Activated CD8-positive, alpha-beta memory T cell treated with anti-CD3 and anti-CD28 coated beads, Interleukin-2, amount 50 U/mL, for 4 hours (primary cell): Measurements from ENCODE around the gene DYSF.

ENCODE experiments used
- DNase-seq: peaks from one replicate; pipeline ENCODE4 v3.0.0-alpha.2; 2020

The DYSF gene

DNA sequence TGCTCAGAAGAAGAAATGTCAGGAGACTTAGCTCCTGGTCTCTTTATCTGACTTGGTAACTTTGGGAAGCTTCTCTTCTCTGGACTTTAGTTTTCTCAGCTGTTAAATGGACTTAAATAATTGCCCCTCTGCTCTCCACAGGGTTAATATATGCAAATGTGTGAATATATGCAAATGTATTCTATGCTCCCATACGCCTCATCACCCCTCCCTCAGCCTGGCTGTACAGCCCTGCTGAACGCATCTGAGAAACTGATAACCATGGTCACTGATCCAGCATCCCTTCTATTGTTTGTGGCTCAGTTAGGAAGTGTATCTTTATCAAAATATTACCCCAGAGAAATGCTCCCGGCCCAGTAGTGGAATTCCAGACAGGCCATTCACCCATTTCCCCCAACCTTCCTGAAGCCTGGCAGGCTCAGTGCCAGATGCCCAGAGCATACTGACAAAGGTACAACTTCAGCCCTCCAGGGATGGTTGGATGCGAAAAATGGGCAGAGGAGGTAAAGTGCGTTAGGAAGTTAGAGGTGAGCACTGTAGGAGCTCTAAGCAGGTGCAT lies 103.4 kb downstream of the DYSF start:
- DNase-seq, result no peak

DNA sequence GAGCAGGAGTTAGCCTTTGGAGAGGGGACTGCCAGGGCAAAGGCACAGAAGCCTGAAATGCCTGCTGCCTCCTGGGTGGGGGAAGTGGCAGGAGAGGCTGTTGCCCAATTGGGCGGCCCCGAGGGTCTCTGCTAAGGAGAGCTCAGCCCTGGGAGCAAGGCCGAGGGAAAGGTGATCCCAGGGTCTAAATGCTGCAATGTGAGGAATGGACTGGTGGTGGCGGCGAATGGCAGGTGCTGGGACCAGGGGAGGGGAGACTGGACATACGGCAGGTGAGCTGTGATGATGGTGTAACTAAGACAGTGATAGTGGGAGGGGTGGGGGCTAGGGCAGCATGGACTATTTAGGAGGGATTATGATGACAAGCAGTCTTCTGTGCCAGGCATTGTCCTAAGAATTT lies 104.0 kb downstream of the DYSF start:
- no peak for DNase-seq

DNA sequence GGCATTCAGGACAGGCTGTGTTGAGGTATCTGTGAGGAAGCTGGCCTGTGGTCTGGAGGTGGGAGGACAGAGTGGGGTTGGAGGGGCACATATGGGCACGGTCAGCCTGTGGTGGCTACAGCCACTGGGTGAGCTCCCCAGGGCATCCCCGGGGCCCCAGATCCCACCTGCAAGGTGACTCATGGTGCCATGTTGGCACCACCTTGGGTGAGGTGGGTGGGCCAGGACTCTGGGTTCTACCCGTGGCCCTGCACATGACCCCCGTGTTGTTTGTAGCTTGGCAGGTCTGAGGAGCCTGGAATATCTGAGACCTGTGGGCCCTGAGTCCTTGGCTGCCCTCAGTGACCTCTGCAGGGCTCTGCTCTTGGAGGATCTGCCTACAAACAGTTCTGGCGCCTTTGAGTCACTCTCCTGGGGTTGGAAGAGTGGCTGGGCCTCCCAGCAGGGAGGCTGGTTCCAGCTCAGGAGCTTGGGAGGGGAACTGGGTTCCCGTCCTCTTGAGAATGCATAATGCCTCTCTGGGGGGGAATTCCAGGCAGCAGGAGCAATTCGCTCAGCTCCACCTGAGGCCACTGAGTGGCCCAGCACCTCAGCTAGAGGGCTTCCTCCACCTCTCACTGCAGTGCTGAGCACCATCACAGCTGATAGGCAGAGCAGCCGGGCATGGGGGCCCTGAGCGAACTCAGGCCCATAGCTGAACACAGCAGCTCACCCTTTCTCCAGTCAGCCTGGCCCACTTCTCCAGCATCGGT lies 105.1 kb downstream of the DYSF start:
- DNase-seq, result no peak

DNA sequence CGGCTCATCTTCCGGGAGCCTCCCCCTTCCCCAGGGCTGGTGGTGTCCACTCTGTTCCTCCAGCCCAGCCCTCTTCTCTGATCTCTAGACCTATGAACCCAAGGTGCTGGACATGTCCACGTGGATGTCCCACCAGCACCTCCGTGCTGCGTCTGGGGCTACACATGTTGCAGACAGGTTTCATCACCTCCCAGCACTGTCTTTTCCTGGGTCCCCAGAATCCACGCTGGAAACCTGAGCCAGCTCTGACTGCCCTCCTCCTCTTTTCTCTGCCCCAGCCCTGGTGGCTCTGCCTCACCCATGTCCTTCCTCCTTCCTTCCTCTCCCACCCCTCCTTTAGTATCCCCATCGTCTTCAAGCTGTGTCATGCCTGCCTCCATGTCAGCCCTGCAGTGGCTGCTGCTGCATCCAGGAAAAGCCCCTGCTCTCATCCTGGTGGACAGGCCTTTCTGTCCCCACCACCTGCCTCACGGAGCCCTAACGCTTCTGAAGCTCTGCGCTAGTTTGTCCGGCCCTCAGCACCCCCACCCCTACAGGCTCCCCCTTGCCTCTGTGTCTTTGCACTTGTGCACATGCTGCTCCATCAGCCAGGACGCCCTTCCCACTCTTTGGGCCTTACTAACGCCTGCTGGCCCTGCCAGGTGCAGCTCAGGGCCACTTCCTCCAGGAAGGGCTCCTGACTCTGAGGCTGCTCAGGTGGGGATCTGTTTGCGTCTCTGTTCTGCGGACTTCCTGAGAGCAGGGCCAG lies 105.9 kb downstream of the DYSF start:
- DNase-seq, result no peak

DNA sequence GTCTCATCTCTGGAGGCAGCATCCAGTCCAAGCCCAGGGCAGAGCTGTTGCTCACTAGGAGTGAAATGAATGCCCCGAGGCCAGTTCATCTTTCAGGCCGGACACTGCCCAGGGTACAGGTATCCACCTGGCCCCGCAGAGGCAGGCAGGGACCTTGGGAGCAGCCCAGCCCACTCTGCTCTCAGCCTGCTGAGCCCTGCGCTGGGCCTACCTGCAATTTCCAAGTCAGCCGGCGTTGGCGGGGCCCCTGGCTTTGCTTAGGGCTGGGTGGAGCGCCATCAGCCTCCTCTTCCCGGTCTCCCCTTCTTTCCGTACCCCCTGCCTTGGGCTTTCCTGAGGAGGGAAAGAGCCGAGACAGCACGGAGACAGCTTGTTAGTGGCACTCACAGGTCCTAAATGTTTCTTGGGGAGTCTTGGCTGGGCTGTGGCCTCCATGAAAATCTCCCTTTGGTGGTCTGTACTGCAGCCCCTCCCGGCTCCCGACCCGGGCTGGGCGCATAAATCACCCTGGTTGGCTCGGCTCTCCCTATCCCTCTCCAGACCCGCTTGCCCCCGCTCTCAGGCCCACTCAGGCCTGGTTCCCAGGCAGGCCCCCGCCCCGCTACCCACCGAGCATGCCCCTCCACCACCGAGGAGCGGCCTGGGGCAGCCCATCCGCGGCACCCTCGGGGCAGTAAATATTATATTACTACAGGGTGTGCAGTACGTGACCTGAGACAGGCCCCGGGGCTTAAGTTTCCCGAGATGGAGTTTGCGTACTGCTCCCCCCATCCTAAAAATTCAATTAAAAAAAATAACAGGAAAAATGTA lies 106.7 kb downstream of the DYSF start:
- DNase-seq, result no peak

DNA sequence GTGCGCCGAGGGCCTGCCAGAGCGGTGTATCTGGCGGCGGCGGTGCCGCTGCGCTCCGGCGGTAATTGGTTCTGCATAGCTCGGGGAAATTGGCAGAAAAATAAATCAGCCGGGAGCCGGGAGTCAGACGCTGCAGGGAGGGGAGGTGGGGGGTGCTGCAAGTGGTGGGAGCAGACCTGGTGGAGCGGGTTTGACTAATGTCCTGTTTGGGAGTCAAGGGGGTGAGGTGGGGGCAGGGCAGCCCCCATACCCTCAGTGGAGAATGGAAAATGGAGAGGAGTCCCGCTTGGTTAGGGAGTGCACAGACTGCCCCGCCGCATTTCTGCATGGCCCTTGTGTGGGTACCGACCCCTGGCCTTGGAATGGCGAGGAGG lies 107.3 kb downstream of the DYSF start:
- DNase-seq, result no peak

DNA sequence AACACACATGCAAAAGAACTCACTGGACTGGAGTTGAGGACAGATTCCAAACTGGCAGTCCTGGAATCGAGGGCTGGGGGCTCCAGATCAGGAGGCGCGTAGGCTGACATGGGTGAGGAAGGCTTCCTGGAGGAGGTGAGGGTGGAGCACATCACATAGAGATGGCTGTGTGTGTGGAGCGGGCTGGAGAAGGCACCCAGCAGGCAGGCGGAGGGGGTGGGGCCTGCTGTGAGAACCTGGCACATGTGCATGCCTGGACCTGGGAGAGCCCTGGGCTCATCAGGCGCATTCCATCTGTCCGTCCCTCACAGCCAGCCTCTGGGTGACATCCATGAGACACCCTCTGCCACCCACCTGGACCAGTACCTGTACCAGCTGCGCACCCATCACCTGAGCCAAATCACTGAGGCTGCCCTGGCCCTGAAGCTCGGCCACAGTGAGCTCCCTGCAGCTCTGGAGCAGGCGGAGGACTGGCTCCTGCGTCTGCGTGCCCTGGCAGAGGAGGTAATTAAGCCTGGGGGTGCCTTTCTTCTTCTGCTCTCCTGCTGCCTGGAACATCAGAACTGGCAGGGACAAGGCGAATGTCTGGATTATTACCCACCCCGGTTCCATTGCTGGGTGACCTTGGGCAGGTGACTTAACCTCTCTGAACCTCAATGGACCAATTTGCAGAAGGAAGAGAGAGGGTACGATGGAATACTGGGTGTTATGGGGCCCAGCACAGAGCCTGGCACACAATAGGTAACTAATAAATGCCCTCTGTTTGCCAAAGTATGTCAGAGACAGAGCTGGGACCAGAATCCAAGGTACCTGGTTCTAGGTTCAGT lies 108.3 kb downstream of the DYSF start:
- no peak for DNase-seq

DNA sequence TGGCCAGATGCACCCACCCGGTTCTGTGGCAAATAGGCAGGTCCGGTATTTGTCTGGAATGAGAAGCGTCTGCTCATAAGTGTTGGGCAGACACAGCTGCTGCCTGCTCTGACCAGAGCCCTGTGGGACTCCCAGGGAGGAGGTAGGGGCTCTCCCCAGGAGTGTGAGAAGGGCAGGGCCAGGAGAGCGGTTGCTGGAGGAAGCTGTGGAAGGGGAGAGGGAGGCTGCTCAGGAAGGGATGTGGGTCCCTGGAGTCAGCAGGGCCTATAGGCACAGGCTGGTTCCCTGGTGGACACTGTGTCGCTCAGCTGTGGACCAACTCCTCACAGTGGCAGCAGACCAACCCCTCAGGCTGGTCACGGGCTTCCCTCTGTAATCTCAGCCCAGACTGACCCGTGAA lies 109.2 kb downstream of the DYSF start:
- no peak for DNase-seq

DNA sequence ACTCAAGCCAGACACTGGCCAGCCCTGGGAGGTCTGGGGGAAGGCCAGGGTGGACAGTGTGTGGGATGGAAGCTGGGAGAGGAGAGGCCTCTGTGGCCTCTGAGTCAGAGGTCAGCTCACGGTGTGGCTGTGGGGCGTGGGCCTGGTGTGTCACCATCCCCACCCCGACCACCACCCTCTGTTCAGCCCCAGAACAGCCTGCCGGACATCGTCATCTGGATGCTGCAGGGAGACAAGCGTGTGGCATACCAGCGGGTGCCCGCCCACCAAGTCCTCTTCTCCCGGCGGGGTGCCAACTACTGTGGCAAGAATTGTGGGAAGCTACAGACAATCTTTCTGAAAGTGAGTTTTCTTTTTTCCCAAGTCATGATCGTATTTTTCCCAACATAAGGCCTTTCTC lies 110.5 kb downstream of the DYSF start:
- DNase-seq, result no peak

DNA sequence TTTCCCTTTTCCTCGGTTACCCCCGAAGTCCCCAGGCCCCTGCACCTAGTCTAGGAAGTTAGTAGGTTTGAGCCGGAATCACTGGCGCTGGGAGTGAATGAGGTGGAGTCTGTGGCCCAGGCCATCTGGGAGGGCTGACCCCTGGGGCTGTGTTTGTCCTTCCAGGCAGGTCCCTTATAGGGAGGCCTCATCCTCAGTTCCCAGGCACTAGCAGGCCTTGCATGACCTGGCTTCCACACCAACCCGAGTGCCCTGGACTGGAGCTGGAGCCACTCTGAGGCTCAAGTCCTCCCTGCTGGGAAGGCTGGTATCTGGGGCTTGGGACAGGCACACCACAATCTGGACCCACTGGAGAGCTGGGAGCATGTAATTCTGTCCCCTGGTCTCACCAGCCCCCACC lies 111.0 kb downstream of the DYSF start:
- no peak for DNase-seq

DNA sequence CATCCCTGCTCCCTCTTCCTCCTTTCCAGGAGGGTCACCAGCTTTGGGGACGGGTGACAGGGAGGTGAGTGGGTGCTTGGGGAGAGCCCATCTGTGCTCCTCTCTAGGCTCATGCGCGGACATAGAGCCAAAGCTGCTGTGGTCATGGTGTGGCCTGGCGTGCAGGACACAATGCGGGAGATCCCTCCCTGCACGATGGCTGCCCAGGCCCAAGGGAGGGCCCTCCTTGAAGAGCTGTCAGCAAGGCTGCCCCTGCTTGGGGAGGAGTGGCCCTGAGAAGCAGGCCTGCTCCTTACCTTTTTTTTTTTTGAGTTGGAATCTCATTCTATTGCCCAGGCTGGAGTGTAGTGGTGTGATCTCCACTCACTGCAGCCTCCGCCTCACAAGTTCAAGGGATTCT lies 111.4 kb downstream of the DYSF start:
- no peak for DNase-seq

DNA sequence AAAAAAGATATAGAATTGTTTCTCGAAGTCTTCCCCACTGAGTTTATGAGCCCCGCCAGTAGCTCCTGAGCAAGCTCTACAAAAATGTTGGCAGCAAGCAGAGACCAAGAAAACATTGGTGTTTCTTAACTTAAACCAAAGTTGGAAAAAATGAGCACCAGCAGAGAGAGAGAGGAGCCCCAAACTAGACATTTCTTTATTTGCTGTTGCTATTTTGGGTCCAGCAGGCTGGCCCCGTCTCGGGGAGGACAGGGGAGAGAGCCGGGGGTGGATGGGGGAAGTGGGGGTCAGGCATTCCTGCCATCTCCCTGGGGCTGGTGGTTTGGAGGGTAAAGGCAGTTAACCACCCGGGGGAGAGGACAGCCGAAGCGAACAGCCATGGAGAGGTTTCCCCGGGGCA lies 113.0 kb downstream of the DYSF start:
- no peak for DNase-seq

DNA sequence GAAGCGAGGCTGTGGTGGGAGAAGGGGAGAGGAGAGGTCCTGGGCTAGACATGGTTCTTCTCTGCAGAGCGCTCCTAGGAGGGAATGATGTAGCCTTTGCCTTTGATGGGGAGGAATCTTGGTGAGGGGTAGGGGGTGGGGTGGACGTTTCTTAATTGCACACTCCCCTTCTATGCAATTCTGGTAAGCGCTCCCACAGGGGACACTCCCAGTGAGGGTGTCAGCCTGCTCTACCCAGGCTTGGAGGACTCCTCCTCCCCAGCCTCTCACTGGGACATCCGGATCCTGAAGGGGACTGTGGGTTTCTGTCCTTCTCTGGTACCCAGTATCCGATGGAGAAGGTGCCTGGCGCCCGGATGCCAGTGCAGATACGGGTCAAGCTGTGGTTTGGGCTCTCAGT lies 114.3 kb downstream of the DYSF start:
- DNase-seq, result no peak

DNA sequence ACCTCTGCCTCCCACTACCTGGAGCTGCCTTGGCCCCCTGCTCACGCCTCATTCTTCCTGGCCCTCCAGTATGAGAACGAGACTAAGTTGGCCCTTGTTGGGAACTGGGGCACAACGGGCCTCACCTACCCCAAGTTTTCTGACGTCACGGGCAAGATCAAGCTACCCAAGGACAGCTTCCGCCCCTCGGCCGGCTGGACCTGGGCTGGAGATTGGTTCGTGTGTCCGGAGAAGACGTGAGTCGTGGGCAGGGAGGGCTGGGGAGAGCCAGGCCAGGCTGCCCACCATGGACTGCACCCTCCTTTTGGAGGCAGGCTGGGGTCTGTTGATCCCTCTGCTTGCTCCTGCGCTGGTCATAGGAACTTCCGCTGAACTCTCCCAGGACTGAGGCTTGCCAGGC lies 114.7 kb downstream of the DYSF start:
- no peak for DNase-seq

DNA sequence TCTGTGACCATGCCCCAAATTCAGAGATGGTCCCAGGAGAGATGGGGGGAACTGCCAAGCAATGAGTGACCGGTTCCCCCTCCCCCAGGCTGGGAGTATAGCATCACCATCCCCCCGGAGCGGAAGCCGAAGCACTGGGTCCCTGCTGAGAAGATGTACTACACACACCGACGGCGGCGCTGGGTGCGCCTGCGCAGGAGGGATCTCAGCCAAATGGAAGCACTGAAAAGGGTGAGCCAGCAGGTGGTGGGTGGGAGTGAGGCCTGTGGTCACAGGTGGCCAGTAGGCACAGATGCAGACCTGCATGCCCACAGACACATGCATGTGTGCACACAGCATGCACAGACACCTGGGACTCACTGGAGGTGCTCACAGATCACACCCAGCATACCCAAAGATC lies 117.2 kb downstream of the DYSF start:
- no peak for DNase-seq

DNA sequence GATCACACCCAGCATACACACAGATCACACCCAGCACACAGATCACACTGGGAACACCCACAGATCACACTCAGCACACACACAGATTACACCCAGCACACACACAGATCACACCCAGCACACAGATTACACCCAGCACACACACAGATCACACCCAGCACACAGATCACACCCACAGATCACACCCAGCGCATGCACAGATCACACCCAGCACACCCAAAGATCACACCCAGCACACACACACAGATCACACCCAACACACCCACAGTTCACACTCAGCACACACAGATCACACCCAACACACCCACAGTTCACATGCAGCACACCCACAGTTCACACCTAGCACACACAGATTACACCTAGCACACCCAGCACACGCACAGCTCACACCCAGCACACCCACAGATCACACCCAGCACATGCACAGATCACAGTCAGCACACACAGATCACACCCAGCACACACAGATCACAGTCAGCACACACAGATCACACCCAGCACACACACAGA lies 117.6 kb downstream of the DYSF start:
- no peak for DNase-seq

DNA sequence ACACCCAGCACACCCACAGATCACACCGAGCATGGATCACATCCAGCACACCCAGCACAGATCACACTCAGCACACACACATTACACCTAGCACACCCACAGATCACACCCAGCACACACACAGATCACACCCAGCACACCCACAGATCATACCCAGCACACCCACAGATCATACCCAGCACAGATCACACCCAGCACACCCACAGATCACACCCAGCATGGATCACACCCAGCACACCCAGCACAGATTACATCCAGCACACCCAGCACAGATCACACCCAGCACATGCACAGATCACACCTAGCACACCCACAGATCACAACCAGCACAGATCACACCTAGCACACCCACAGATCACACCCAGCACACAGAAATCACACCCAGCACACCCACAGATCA lies 118.6 kb downstream of the DYSF start:
- no peak for DNase-seq

DNA sequence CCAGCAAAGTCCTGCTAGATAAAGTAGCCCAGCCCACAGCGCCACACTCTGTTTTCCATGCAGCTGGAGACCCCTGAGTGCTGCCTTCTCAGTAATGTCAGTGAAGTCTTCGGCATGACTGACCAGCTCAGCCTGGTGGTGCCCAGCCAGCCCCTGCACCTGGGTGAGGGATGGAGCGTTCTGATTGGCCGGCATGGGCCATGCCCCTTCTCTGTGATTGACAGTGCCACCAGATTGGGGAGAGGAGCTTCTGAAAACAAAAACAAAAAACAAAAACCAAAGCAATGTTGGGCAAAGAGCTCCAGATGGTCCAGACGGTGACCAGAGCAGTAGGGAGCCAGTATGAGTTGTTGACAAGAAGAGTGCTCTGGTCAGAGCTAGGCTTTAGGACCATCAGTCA lies 122.6 kb downstream of the DYSF start:
- DNase-seq, result no peak

DNA sequence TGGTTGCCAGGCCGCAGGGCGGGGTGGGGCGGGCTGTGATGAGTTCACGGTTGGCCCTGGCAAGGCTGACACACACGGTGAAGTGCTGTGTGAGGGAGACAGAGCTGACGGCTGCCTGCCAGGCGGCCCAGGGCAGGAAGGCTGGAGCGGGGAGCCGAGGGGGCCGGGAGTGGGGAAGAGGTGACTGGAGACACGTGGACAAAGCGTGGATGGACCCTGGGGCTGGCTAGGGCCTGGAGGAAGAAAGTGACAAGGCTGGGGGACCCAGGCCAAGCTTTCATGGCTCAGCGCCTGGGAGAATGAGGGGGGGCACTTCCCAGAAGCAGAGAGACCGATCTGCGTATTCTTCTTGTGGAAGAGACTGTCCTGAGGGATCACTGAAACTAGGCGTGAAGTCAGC lies 123.2 kb downstream of the DYSF start:
- DNase-seq, result no peak

DNA sequence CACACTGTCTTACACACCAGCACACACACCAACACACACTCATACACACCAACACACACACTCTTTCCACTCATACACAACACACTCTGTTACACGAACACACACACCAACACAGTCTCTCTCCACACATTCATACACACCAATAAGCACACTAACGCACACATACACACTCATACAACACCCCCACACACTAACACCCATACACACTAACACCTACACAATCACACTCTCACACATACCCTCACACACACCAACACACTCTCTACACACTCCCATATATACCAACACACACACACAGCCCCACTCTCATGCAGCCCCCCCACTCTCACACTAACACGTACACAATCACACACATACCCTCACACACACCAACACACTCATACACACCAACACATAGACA lies 123.8 kb downstream of the DYSF start:
- no peak for DNase-seq

DNA sequence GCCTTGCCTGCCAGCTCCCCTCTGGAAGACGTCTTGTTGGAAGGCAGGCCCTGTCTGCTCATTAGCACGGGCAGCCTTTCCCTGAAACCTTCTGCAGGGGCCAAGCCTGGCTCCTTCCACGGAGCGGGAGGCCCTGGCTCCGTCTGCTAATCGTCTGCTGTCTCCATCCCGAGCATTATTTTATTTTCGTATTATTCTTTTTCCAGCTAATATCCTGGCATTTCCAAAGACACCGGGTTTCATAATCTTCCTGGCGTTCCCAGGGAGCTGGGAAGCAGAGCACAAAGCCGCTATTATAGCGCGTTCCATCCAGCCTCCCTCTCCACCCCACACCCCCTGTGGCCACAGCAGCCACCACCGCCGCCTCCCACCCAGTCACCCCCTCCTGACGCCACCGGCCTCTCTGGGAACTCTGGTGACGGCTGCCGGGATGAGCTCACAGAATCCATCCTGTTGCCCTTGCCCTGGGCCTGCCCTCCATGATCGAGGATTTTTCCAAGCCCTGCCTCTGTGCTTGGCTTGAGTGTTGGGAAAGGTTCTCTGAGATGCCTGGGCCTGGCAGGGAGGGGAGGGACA lies 125.5 kb downstream of the DYSF start:
- DNase-seq, result no peak

DNA sequence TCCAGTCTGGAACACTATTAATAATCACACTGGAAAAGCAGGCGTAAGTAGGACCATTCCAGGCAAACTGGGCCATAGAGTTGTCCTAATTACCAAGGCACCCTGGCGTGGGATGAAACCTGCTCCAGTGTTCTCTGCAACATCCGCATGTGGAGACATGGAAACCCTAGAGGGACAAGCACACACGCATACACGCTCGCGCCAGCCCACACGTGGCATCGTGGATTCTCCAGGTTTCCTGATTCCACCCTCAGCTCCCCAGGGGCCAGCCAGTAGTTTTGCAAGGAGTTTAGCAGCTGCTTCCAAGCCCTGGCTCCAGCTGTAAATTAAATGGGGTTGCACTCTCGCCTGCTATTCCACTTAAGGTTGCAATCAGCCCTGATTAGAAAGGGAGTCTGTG lies 127.7 kb downstream of the DYSF start:
- DNase-seq, result no peak
